T-helper 17 cell (primary cell): ENCODE data around the gene SPIN1. TPM values are rescaled to one million over a fixed set of nuclear protein-coding genes. Genes with fewer than 3 reads are reported as not detected.
"Not testable (repeated sequence)": the region's sequence is repeated elsewhere in the genome, so short reads cannot be mapped to it uniquely, and the experiment has no call there.

Experiments
- ATAC-seq: fragments of 150-1000 bp; cut with Tn5 transposase; 2 replicates; pipeline ENCODE4 v1.10.0; 2021; ENCODE audit warnings: mild to moderate bottlenecking, moderate library complexity
- DNase-seq, 3 donors: peaks; one replicate each; pipeline versions ENCODE4 v3.0.0 to v3.0.0-alpha.2; 2020 to 2021
- H3K9me3 ChIP-seq: one replicate; pipeline ENCODE4 v1.7.0; 2013; ENCODE audit warnings: low read length, mild to moderate bottlenecking; ENCODE audit not compliant: control insufficient read depth, poor library complexity, severe bottlenecking
- H3K27ac Mint-ChIP-seq: one replicate; pipeline ENCODE4 v1.8.0; 2022; ENCODE audit warnings: mild to moderate bottlenecking, moderate library complexity, mixed read lengths
- H3K27me3 Mint-ChIP-seq: one replicate; pipeline ENCODE4 v1.8.0; 2022; ENCODE audit warnings: mixed read lengths
- H3K36me3 Mint-ChIP-seq: one replicate; pipeline ENCODE4 v1.8.0; 2022; ENCODE audit warnings: low read depth, mixed read lengths
- H3K4me1 Mint-ChIP-seq: one replicate; pipeline ENCODE4 v1.8.0; 2022; ENCODE audit warnings: mild to moderate bottlenecking, mixed read lengths
- H3K4me3 Mint-ChIP-seq: one replicate; pipeline ENCODE4 v1.8.0; 2022; ENCODE audit warnings: mild to moderate bottlenecking, moderate library complexity, mixed read lengths
- total RNA-seq, 4 donors: library from RNA in 2 of 4; stranded (reverse) in 2 of 4; gene quantifications; one replicate each; pipeline ENCODE4 v1.2.3 and lab custom pipeline; 2022 to 2026

Gene SPIN1
- total RNA-seq, 2 donors from 2014 or later = 18.7 to 25.1 TPM

DNA sequence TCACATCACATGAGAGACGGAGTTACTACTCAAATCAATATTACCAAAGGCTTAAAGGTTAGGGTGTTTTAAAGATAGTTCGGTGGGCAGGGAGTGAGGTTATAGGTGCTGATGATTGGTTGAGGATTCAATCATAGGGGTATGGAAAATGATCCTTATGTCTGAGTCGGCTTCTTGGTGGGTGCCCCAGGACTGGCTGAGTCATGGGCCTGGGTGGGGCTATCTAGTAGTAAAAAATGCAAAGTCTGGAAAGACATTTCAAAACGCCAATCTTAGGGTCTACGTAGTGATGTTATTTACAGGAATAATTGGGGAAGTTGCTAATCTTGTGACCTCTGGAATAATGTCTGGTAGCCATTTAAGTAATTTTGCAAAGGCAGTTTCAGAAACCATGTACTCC, 15.2 kb upstream of the SPIN1 start:
- Mint-ChIP-seq H3K27ac (no peak overlapping the region), H3K4me1 (no peaks in the 10 kb centered on the region), H3K36me3 (peaks cover 2% of the 10 kb centered on the region), H3K27me3 (peaks cover 19% of the 10 kb centered on the region), H3K4me3 (no peak overlapping the region)
- no peaks in the 10 kb centered on the region for H3K9me3 ChIP-seq
- DNase-seq = no peak
- ATAC-seq = no peak

DNA sequence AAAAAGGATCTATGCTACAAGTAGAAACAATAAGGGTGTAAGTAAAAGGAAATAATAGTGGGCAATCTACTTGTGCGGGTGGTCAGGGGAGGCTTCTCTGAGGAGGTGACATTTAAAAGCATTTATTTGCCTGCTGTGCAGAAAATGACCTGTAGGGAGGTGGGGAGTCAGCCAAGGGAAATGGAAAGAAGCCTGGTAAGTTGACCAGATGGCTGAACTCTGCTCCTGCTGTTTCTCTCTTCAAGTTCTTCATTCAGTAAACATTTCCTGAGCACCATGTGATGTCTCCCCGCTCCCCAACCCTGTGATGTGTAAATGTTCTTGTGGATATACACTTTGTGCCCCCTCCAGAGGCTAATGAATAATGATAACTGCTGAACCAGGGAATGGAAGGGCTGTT, 9.9 kb upstream of the SPIN1 start:
- H3K27me3 Mint-ChIP-seq = peaks cover 7% of the 10 kb centered on the region
- ATAC-seq (no peak), DNase-seq (no peak)
- H3K36me3 Mint-ChIP-seq = no peaks in the 10 kb centered on the region
- H3K4me3 Mint-ChIP-seq = no peak overlapping the region
- H3K4me1 Mint-ChIP-seq = no peaks in the 10 kb centered on the region
- H3K9me3 ChIP-seq = no peaks in the 10 kb centered on the region
- H3K27ac Mint-ChIP-seq = no peak overlapping the region

GRCh38 chr9:88379352-88379751, 8.9 kb upstream of the SPIN1 start:
- ATAC-seq (no peak), DNase-seq (no peak)
- Mint-ChIP-seq H3K4me3 (no peak overlapping the region), H3K4me1 (no peaks in the 10 kb centered on the region), H3K36me3 (no peaks in the 10 kb centered on the region), H3K27me3 (peaks cover 1% of the 10 kb centered on the region), H3K27ac (no peak overlapping the region)
- no peaks in the 10 kb centered on the region for H3K9me3 ChIP-seq

DNA sequence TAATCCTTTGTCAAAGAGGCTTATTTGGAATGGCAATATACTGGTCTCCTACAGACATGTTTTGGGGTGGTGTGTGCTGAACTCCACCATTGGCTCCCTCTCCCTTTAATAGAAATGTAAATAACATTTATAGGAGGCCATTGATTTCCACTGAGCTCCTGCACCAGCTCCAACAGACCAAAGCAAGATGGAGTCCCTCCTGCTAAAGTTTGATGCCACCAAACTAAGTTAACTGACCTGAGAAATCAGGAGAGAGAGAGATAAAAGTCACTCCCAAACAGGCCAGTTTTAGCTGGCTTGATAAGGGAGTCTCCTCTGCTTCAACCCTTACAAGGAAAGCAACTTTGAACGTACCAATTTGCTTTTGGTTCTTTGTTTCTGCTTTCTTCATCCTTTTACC, 8.1 kb upstream of the SPIN1 start:
- ATAC-seq (no peak), DNase-seq (no peak)
- Mint-ChIP-seq H3K4me3 (no peak overlapping the region), H3K4me1 (no peaks in the 10 kb centered on the region), H3K27me3 (no peaks in the 10 kb centered on the region), H3K27ac (no peak overlapping the region), H3K36me3 (no peaks in the 10 kb centered on the region)
- H3K9me3 ChIP-seq = no peaks in the 10 kb centered on the region

DNA sequence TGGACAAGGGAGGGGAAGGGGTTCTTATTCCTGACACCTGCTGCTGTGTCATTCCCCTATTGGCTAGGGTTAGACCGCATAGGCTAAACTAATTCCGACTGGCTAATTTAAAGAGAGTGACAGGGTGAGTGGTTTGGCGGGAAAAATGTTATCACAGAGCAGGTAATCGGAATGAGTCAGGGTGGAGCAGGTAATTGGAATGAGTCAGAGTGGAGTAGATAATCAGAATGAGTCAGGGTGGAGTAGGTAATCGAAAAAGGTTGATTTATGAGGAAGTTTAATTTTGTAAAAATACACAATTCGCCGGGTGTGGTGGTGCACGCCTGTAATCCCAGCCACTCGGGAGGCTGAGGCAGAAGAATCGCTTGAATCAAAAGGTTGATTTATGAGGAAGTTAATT, 6.9 kb upstream of the SPIN1 start:
- not testable (repeated sequence) for H3K36me3 Mint-ChIP-seq, DNase-seq, ATAC-seq, H3K27me3 Mint-ChIP-seq, H3K27ac Mint-ChIP-seq, H3K4me1 Mint-ChIP-seq, H3K9me3 ChIP-seq, H3K4me3 Mint-ChIP-seq

GRCh38 chr9:88383176-88383575, 5.1 kb upstream of the SPIN1 start:
- DNase-seq (no peak), ATAC-seq (no peak)
- H3K27me3 Mint-ChIP-seq = no peaks in the 10 kb centered on the region
- H3K9me3 ChIP-seq = no peaks in the 10 kb centered on the region
- peaks cover 7% of the 10 kb centered on the region for H3K4me1 Mint-ChIP-seq
- no peak overlapping the region for H3K4me3 Mint-ChIP-seq
- no peak overlapping the region for H3K27ac Mint-ChIP-seq
- no peaks in the 10 kb centered on the region for H3K36me3 Mint-ChIP-seq

- H3K27me3 Mint-ChIP-seq, DNase-seq, H3K27ac Mint-ChIP-seq, H3K9me3 ChIP-seq, H3K36me3 Mint-ChIP-seq, ATAC-seq: not testable (repeated sequence)
- H3K4me1 Mint-ChIP-seq = peaks cover 12% of the 10 kb centered on the region
- peak overlapping the region; percentile 25 for H3K4me3 Mint-ChIP-seq
Observed at GRCh38 chr9:88386137-88386536, 2.1 kb upstream of the SPIN1 start.

DNA sequence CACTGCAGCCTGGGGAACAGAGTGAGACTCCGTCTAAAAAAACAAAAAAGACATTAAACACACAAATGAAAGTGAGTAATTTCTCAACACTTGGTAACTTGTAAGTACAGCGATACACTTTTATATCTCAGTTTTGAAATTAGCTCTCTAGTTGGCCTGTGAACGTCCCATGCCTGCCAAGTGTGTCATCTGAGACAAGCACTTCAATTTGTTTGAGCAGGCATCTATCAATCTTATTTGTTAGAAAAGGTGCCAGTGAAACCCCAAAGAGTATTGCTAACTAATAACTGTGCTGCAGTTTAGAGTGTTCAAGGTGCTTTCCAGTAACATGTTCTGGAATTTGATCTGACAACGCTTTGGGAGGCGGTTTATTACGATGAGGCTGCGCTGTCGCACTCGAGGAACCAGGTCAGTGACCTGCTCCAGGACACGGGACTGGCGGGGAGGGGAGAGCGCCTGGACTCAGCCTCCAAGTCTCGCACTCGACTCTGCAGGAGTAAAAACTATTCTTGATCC, 1.1 kb upstream of the SPIN1 start:
- peak in 1 of 3 donors; percentile 11 for DNase-seq
- Mint-ChIP-seq H3K36me3 (no peaks in the 10 kb centered on the region), H3K27me3 (no peaks in the 10 kb centered on the region), H3K4me1 (peaks cover 15% of the 10 kb centered on the region), H3K27ac (peak overlapping the region; percentile 96), H3K4me3 (peak overlapping the region; percentile 96)
- ATAC-seq = peak; percentile 14
- no peaks in the 10 kb centered on the region for H3K9me3 ChIP-seq

DNA sequence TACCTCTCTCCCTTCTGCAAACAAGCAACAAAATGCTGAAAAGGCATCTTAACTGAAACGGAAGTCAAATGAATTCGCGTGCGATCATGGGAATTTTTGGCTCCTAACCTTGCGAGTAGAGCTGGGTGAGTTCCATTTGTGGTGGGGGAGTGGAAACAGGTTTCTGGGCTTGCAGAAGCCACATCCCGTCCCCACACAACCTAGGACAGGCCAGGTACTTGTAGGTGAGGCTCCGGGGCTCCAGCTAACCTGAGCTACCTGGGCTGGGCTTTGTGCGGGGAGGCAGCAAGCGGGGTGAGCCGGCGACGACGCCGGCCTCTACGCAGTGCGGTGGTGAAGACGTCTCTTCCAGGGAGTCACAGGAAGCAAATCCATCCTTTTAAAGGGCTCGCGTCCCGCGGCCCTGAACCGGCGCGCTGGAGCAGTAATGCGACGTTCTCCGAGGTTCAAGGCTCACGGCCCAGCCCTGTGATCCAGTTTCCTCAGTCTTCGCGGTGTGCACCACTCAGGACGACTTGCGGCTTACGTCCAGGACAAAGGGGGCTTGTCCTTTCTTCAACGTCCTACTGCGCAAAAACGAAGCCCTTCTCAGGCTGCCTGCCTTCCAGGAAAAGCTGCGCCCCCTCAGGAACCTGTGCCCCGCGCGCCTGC, 567 bp upstream of the SPIN1 start:
- Mint-ChIP-seq H3K36me3 (no peaks in the 10 kb centered on the region), H3K27me3 (no peaks in the 10 kb centered on the region), H3K27ac (peak overlapping the region; percentile 96), H3K4me3 (peak overlapping the region; percentile 96), H3K4me1 (peaks cover 21% of the 10 kb centered on the region)
- H3K9me3 ChIP-seq = no peaks in the 10 kb centered on the region
- peak; percentile 20 to 34 (median 26) for DNase-seq
- peak; percentile 55 for ATAC-seq

DNA sequence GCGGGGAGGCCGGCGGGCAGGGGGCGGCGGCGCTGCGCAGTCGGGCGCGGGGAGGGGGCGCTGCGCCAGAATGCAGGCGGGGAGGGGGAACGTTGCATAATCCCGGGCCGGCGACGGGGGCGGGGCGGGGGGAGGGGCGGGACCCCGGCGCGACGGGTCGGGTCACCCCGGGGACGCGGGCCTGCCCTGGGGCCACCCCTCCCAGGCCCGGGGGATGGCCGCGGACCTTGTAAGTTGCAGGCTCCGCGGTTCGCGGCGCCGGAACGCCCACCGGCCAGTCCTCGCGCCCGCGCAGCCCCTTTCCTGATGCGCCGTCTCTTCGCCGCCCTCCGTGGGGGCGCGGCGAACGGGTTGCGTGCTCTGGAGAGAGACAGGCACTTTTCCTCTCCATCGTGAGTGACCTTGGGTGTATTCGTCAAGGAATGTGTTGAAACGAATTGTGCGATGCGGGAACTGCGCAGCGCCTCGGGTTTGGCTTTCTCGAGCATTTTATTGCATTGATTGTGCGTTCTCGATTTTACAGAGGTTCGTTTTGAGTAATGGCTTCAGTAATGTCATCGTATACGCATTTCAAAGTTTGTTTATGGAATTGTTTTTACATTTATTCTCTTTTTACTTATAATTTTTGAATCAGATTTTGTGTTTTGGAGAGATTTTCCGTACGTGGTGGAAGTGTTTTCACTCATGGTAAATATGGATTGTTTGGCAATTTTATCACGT, 802 bp downstream of the SPIN1 start:
- no peaks in the 10 kb centered on the region for H3K9me3 ChIP-seq
- DNase-seq (peak in 1 of 3 donors; percentile 7), ATAC-seq (peak; percentile 5)
- Mint-ChIP-seq H3K4me1 (peaks cover 24% of the 10 kb centered on the region), H3K27me3 (no peaks in the 10 kb centered on the region), H3K36me3 (no peaks in the 10 kb centered on the region), H3K27ac (peak overlapping the region; percentile 62), H3K4me3 (peak overlapping the region; percentile 94)

- Mint-ChIP-seq H3K4me1 (peaks cover 27% of the 10 kb centered on the region), H3K27me3 (no peaks in the 10 kb centered on the region), H3K27ac (no peak overlapping the region), H3K36me3 (no peaks in the 10 kb centered on the region), H3K4me3 (peak overlapping the region; percentile 9)
- H3K9me3 ChIP-seq = no peaks in the 10 kb centered on the region
- no peak for ATAC-seq
- DNase-seq = no peak
Observed at GRCh38 chr9:88390371-88390990, 2.2 kb downstream of the SPIN1 start.

DNA sequence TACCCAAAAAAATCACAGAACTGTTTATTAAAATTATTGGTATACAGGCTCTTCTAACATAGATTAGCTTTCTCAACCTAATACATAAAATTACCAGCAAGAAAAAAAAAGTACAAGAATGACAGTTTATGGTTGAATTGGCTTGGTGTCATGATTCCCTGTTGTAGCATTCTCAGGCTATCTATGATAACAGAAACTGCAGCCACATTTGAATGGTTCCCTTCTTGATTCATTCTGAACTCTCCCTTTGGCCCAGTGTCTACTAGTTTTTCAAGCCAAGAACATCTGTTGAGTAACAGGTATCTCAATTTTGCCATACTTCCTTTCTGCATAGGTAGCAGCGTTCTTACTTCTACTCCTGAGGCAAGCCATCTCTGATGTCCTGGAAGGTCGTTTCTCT, 3.0 kb downstream of the SPIN1 start:
- Mint-ChIP-seq H3K27me3 (no peaks in the 10 kb centered on the region), H3K36me3 (no peaks in the 10 kb centered on the region), H3K4me3 (no peak overlapping the region), H3K4me1 (peaks cover 27% of the 10 kb centered on the region), H3K27ac (no peak overlapping the region)
- no peak for ATAC-seq
- no peaks in the 10 kb centered on the region for H3K9me3 ChIP-seq
- no peak for DNase-seq

- Mint-ChIP-seq H3K4me1 (peaks cover 27% of the 10 kb centered on the region), H3K27me3 (no peaks in the 10 kb centered on the region), H3K36me3 (no peaks in the 10 kb centered on the region), H3K27ac (no peak overlapping the region), H3K4me3 (no peak overlapping the region)
- DNase-seq (no peak), ATAC-seq (no peak)
- H3K9me3 ChIP-seq = no peaks in the 10 kb centered on the region
Observed at GRCh38 chr9:88391921-88392320, 3.7 kb downstream of the SPIN1 start.
